Mucosa of descending colon (tissue), 3 donors: Measurements from ENCODE around the gene KDM3B. TPM values are rescaled to one million over a fixed set of nuclear protein-coding genes. Genes with fewer than 3 reads are reported as not detected.

Experiments used
- ATAC-seq: fragments of 200-7000 bp; cut with Tn5 transposase; one replicate; pipeline ENCODE4 v1.9.1; 2020; ENCODE audit warnings: mild to moderate bottlenecking, moderate library complexity
- DNase-seq, 3 donors: peaks; one replicate each; pipeline ENCODE4 v3.0.0-alpha.2; 2020
- H3K36me3 ChIP-seq: fragments of 200-600 bp; one replicate; pipeline ENCODE4 v1.8.0; 2021; ENCODE audit warnings: low read depth, mild to moderate bottlenecking
- H3K4me1 ChIP-seq: fragments of 200-600 bp; one replicate; pipeline ENCODE4 v1.8.0; 2021; ENCODE audit warnings: low read depth, mild to moderate bottlenecking
- H3K4me3 ChIP-seq: fragments of 200-600 bp; one replicate; pipeline ENCODE4 v1.8.0; 2021; ENCODE audit warnings: mild to moderate bottlenecking
- H3K9me3 ChIP-seq: fragments of 200-600 bp; one replicate; pipeline ENCODE4 v1.8.0; 2021; ENCODE audit warnings: mild to moderate bottlenecking
- CTCF ChIP-seq: fragments of 200-600 bp; IDR thresholded peaks from one replicate; pipeline ENCODE4 v1.8.0; 2022; ENCODE audit warnings: antibody characterized with exemption, mild to moderate bottlenecking
- intact Hi-C, 2 donors: fragments of 100-400 bp; cut with DNase I in 1 of 2; cut with micrococcal nuclease in 1 of 2; formaldehyde crosslinking; loops; one replicate each; pipeline versions ENCODE4 v1.11.0 to v1.11.1; 2022; cut with DNase I, micrococcal nuclease
- total RNA-seq, 3 donors: library from RNA; stranded (reverse); fragmentation: NEBNext Ultra II Directional in 2 of 3; extraction: Animal tissue kit (Norgen Biotek cat#: 25700) in 2 of 3; gene quantifications; one replicate each; pipeline versions ENCODE4 v1.2.1 to v1.2.4, GENCODE V29; 2021 to 2023
- donor health status: DM: no; HTN: no; CAD: no; lungs with moderate emphysema.
- donor health status: DM: no; HTN: no; CAD: no.
- donor health status: DM: no; HTN: yes; CAD: no.

The KDM3B gene
- total RNA-seq, 3 donors from 2014 or later: 56.6 to 84.3 (median 71.7) TPM

- TF ChIP-seq CTCF: no peak
- DNase-seq (peak; percentile 59 to 85 (median 69)), ATAC-seq (peak; percentile 18)
- Histone ChIP-seq H3K4me1 (peaks cover 5% of the 10 kb centered on the region), H3K9me3 (no peaks in the 10 kb centered on the region), H3K4me3 (no peak overlapping the region), H3K36me3 (no peaks in the 10 kb centered on the region)
- intact Hi-C loops: loop anchor here in 1 of 2 donors (10.0 kb wide), 1 partner anchor 45 kb away; no protein-coding TSS in a partner anchor
Measured at GRCh38 chr5:138459311-138459933, 106.9 kb downstream of the KDM3B start.

- intact Hi-C loops: no loop called here
- H3K36me3 ChIP-seq: no peaks in the 10 kb centered on the region
- peaks cover 5% of the 10 kb centered on the region for H3K4me1 ChIP-seq
- TF ChIP-seq CTCF: no peak
- DNase-seq: no peak
- ATAC-seq: no peak
- H3K4me3 ChIP-seq: no peak overlapping the region
- H3K9me3 ChIP-seq: no peaks in the 10 kb centered on the region
Measured at GRCh38 chr5:138460032-138460693, 107.7 kb downstream of the KDM3B start.

GRCh38 chr5:138461343-138462125, 109.0 kb downstream of the KDM3B start:
- Histone ChIP-seq H3K4me1 (peaks cover 10% of the 10 kb centered on the region), H3K9me3 (no peaks in the 10 kb centered on the region), H3K36me3 (no peaks in the 10 kb centered on the region), H3K4me3 (no peak overlapping the region)
- intact Hi-C loops: no loop called here
- ATAC-seq: no peak
- DNase-seq: no peak
- TF ChIP-seq CTCF: no peak

- intact Hi-C loops: no loop called here
- no peak for TF ChIP-seq CTCF
- Histone ChIP-seq H3K36me3 (no peaks in the 10 kb centered on the region), H3K4me3 (peak overlapping the region; percentile 48), H3K9me3 (no peaks in the 10 kb centered on the region), H3K4me1 (peaks cover 15% of the 10 kb centered on the region)
- DNase-seq (peak; percentile 54 to 64 (median 64)), ATAC-seq (peak; percentile 4)
Measured at GRCh38 chr5:138463419-138464007, 111.0 kb downstream of the KDM3B start.

- Histone ChIP-seq H3K4me1 (peaks cover 15% of the 10 kb centered on the region), H3K9me3 (no peaks in the 10 kb centered on the region), H3K4me3 (peak overlapping the region; percentile 48), H3K36me3 (no peaks in the 10 kb centered on the region)
- peak; percentile 79 for ATAC-seq
- peak; percentile 94 to 98 (median 97) for DNase-seq
- intact Hi-C loops: no loop called here
- TF ChIP-seq CTCF: peak; percentile 88
Measured at GRCh38 chr5:138464008-138464387, 111.5 kb downstream of the KDM3B start.
